RWPE1 (cell line): ENCODE measurements around the gene PCBP3.

Experiments used
- CTCF ChIA-PET: fragments of 350-600 bp; sonication (Branson Sonifier 250); formaldehyde crosslinking; extraction: SDS; loops from one replicate; lab custom pipeline; 2021; lab: Yijun Ruan, JAX
- POLR2A ChIA-PET: fragments of 400-600 bp; formaldehyde crosslinking; extraction: SDS; loops from one replicate; lab custom pipeline; 2020; ENCODE audit warnings: antibody characterized with exemption; ENCODE audit not compliant: low non-redundant PET; lab: Yijun Ruan, JAX
- DNase-seq: peaks from one replicate; pipeline ENCODE4 v3.0.0; 2012; ENCODE audit warnings: low spot score
- H3K27ac ChIP-seq: fragments of 450-650 bp; 2 replicates; pipeline ENCODE4 v1.5.1; 2017
- TF ChIP-seq, protein P1 (sequence below): fragments of 450-650 bp; conservative IDR thresholded peaks from 2 replicates; pipeline ENCODE4 v1.5.1; 2017; ENCODE audit warnings: low read depth, mild to moderate bottlenecking

PCBP3 gene

DNA sequence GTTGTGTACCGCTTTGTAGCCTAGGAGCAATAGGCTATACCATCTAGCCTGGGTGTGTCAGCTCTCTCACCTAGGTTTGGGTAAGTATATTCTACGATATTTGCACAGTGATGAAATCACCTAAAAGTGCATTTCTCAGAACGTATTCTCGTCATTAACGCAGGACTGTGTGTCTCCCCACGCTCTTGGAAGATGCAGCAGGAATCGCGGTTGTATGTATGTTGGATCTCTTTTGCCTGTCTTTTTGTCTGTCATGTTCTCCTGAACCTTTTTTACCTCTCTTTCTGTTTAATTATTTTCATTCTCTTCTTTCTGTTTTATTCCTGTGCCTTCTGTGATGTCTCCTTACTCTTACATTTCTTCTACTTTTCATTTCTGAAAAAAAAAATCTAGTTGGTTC lies 197.5 kb downstream of the PCBP3 start:
- ChIA-PET POLR2A (no interaction called here), CTCF (no interaction called here)
- no peak for DNase-seq
- H3K27ac ChIP-seq = no peak overlapping the region
- TF ChIP-seq, protein P1, sequence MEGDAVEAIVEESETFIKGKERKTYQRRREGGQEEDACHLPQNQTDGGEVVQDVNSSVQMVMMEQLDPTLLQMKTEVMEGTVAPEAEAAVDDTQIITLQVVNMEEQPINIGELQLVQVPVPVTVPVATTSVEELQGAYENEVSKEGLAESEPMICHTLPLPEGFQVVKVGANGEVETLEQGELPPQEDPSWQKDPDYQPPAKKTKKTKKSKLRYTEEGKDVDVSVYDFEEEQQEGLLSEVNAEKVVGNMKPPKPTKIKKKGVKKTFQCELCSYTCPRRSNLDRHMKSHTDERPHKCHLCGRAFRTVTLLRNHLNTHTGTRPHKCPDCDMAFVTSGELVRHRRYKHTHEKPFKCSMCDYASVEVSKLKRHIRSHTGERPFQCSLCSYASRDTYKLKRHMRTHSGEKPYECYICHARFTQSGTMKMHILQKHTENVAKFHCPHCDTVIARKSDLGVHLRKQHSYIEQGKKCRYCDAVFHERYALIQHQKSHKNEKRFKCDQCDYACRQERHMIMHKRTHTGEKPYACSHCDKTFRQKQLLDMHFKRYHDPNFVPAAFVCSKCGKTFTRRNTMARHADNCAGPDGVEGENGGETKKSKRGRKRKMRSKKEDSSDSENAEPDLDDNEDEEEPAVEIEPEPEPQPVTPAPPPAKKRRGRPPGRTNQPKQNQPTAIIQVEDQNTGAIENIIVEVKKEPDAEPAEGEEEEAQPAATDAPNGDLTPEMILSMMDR = no peak

DNA sequence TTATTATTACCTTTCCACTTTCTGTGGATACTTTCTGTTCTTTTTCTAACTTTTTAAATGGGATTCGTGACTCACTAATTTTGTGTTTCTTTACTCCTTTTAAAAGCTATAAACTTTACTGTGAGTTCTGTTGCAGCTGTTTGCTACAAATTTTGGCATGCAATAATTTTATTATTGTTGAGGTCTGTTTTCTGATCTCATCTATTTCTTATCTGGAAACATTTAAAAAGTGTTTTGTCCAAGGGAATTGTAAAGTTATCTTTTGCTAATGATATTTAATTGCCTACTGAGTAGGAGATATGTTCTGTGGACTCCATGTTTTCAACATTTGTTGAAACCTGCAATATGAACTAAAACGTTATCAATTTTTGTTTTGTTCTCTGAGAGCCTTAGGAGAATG lies 199.9 kb downstream of the PCBP3 start:
- CTCF ChIA-PET = interaction anchor here (0.7 kb wide), 1 partner anchor 797 kb away, joined by 3 read pairs; no protein-coding TSS in a partner anchor
- POLR2A ChIA-PET = no interaction called here
- no peak for DNase-seq
- no peak overlapping the region for H3K27ac ChIP-seq
- TF ChIP-seq, protein P1 = no peak

DNA sequence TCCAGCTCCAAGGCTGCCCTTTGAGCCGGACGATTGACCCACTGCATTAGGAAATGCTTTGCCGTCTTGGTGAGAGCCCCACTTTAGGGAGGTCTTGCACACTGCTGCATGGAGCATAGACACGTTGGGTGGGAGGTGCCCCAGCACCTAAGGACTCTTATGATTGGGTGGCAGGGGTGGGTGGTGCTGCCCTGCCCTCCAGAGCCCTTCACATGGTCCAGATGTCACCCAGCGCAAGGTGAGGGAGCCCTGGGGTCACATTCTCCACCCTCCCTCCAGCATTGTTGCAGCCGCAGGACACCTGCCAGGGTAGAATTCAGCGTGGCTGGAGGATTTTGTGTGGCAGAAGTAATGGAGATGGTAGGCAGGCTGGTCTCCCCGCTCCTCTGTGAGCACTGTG lies 200.7 kb downstream of the PCBP3 start:
- CTCF ChIA-PET = interaction anchor here (0.7 kb wide), 1 partner anchor 797 kb away, joined by 3 read pairs; no protein-coding TSS in a partner anchor
- H3K27ac ChIP-seq = no peak overlapping the region
- DNase-seq = no peak
- TF ChIP-seq, protein P1 = no peak
- POLR2A ChIA-PET = no interaction called here

- TF ChIP-seq, protein P1 = no peak
- CTCF ChIA-PET = interaction anchor here (1.0 kb wide), 1 partner anchor 24 kb away, joined by 5 read pairs; no protein-coding TSS in a partner anchor
- no peak for DNase-seq
- no peak overlapping the region for H3K27ac ChIP-seq
- POLR2A ChIA-PET = no interaction called here
These were observed 201.7 kb downstream of the PCBP3 start for GRCh38 chr21:45845063-45845769.

- TF ChIP-seq, protein P1 = no peak
- POLR2A ChIA-PET = no interaction called here
- no peak for DNase-seq
- no peak overlapping the region for H3K27ac ChIP-seq
- CTCF ChIA-PET = interaction anchor here (1.0 kb wide), 1 partner anchor 25 kb away, joined by 5 read pairs; no protein-coding TSS in a partner anchor
These were observed 202.2 kb downstream of the PCBP3 start for GRCh38 chr21:45845770-45846090.

- H3K27ac ChIP-seq = no peak overlapping the region
- DNase-seq = no peak
- POLR2A ChIA-PET = no interaction called here
- TF ChIP-seq, protein P1 = no peak
- CTCF ChIA-PET = interaction anchor here (1.0 kb wide), 1 partner anchor 26 kb away, joined by 5 read pairs; no protein-coding TSS in a partner anchor
These were observed 203.0 kb downstream of the PCBP3 start for GRCh38 chr21:45846373-45847160.
